Measurements from ENCODE around the gene CFAP46.

- TF ChIP-seq CTCF (IDR thresholded peaks at IDR 0.05) (no peak), EZH2 (IDR thresholded peaks at IDR 0.05; ENCODE audit: borderline replicate concordance, insufficient read depth, low read depth, low read length, poor library complexity, severe bottlenecking) (no peak)
These were observed 17.2 kb upstream of the CFAP46 start for GRCh38 chr10:132959559-132959961.
